ENCODE results near the gene SNAP91. TPM values are rescaled to one million over a fixed set of nuclear protein-coding genes. Genes with fewer than 3 reads are reported as not detected.
"Not testable (repeated sequence)": the region's sequence is repeated elsewhere in the genome, so short reads cannot be mapped to it uniquely, and the experiment has no call there.

SNAP91 gene
- total RNA-seq, 2 experiments from 2014 or later, result not detected

GRCh38 chr6:83603551-83603950, 105.3 kb downstream of the SNAP91 start:
- no peak overlapping the region for H3K27ac Mint-ChIP-seq
- H3K4me3 Mint-ChIP-seq, result no peak overlapping the region
- no peaks in the 10 kb centered on the region for H3K9me3 Mint-ChIP-seq
- no peaks in the 10 kb centered on the region for H3K36me3 Mint-ChIP-seq
- POLR2A ChIA-PET, result no interaction called here
- ATAC-seq (ENCODE audit: low read depth) (no peak), DNase-seq (no peak)
- no peaks in the 10 kb centered on the region for H3K27me3 Mint-ChIP-seq
- H3K4me1 Mint-ChIP-seq, result no peaks in the 10 kb centered on the region

GRCh38 chr6:83601119-83601518, 107.8 kb downstream of the SNAP91 start:
- H3K4me1 Mint-ChIP-seq, result no peaks in the 10 kb centered on the region
- no peaks in the 10 kb centered on the region for H3K36me3 Mint-ChIP-seq
- no peak for DNase-seq
- no peak overlapping the region for H3K27ac Mint-ChIP-seq
- H3K27me3 Mint-ChIP-seq, result no peaks in the 10 kb centered on the region
- ATAC-seq (ENCODE audit: low read depth), result no peak
- no peaks in the 10 kb centered on the region for H3K9me3 Mint-ChIP-seq
- POLR2A ChIA-PET, result no interaction called here
- H3K4me3 Mint-ChIP-seq, result no peak overlapping the region

DNA sequence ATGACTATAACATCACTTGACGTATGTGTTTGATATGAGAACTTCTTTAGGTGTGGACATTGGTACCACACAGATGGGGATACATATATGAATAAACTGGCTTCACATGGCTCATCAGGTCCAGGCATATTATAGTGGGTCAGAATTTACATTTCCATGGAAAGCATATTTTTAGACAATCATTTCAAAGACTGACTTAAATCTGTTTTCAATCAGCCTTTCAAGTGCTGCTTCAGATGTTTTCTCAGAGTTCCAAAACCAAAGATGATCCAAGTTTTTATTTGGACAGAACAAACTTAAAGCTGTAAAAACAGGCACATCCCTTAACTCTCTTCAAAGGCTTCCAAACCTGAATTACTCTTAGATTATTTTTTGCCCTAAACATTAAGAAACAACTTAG, 108.4 kb downstream of the SNAP91 start:
- no peaks in the 10 kb centered on the region for H3K4me1 Mint-ChIP-seq
- H3K27ac Mint-ChIP-seq, result no peak overlapping the region
- H3K27me3 Mint-ChIP-seq, result no peaks in the 10 kb centered on the region
- POLR2A ChIA-PET, result no interaction called here
- ATAC-seq (ENCODE audit: low read depth) (no peak), DNase-seq (no peak)
- H3K9me3 Mint-ChIP-seq, result no peaks in the 10 kb centered on the region
- no peaks in the 10 kb centered on the region for H3K36me3 Mint-ChIP-seq
- H3K4me3 Mint-ChIP-seq, result no peak overlapping the region

DNA sequence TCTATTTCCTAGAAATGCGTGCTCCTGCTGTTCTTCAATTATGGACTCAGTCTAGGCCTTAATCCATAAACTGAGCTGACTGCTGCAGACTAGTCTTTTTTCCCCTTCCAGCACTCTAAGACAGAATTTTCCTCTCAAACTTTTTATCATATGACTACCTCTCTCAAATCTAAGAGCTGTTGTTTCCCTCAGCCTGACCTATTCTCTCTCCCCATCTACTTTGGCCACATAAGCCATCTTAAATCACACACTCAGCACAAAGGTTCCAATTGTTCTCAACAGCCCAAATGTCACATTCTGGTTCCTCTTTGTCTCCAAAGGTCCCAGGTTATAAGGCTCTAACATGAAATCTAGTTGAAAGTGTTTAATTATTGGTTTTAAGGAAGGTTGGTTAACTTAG, 111.4 kb downstream of the SNAP91 start:
- POLR2A ChIA-PET, result no interaction called here
- Mint-ChIP-seq H3K4me3 (no peak overlapping the region), H3K9me3 (no peaks in the 10 kb centered on the region), H3K27me3 (no peaks in the 10 kb centered on the region), H3K4me1 (no peaks in the 10 kb centered on the region), H3K27ac (no peak overlapping the region), H3K36me3 (no peaks in the 10 kb centered on the region)
- ATAC-seq (ENCODE audit: low read depth), result no peak
- no peak for DNase-seq

DNA sequence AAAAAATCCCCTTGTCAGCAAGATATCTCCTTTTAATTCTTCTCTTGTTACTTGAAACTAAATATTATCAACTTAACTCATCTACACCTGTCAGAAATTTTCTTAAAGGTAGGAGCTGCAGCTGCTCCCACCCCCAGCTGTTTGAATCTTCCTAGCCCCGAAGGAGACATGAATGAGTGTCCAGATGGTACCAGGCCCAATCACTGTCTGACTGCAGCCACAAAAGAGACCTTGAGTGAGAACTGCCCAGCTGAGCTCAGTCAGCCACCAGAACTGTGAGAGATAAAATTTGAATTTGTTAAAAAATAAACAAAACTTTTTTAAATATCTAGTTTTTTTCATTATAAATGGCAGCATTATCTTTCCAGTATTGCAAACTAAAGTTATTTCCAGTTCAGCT, 111.8 kb downstream of the SNAP91 start:
- H3K4me3 Mint-ChIP-seq, result no peak overlapping the region
- H3K36me3 Mint-ChIP-seq, result no peaks in the 10 kb centered on the region
- no peak for DNase-seq
- ATAC-seq (ENCODE audit: low read depth), result no peak
- H3K4me1 Mint-ChIP-seq, result no peaks in the 10 kb centered on the region
- H3K27me3 Mint-ChIP-seq, result no peaks in the 10 kb centered on the region
- no peaks in the 10 kb centered on the region for H3K9me3 Mint-ChIP-seq
- no peak overlapping the region for H3K27ac Mint-ChIP-seq
- POLR2A ChIA-PET, result no interaction called here

DNA sequence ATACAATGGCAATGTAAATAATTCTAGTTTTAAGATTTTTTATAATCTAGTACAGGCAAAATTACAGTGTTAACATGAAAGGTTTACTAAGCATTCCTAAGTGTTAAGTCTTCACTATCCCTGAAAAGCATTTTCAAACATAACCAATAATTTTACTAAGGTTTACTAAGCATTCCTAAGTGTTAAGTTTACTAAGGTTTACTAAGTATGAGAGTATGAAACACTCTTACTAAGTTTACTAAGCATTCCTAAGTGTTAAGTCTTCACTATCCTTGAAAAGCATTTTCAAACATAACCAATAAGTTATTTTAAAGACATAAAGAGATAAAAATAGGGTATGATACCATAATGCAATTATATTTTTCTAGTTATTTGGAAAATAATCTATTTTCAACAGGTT, 114.0 kb downstream of the SNAP91 start:
- Mint-ChIP-seq H3K27ac (no peak overlapping the region), H3K9me3 (no peaks in the 10 kb centered on the region), H3K27me3 (no peaks in the 10 kb centered on the region), H3K4me1 (no peaks in the 10 kb centered on the region), H3K36me3 (no peaks in the 10 kb centered on the region), H3K4me3 (no peak overlapping the region)
- DNase-seq (no peak), ATAC-seq (ENCODE audit: low read depth) (no peak)
- POLR2A ChIA-PET, result no interaction called here

DNA sequence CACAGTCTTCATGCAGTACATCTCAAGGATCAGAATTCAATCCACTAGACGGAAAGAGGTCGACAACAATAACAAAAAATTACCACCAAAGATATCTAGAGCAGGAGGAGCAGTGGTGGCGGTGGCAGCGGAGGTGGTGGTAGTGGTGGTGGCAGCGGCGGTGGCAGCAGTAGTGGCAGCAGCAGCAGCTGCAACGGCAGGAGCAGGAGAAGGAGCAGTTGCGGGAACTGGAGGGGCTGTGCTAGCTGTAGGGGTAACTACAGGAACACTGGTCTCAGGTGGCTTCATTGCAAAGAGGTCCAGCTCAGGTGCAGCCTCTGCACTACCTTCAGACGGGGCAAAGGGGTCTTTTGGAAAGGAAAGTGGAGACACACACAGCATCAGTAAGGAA, 115.5 kb downstream of the SNAP91 start:
- ATAC-seq (ENCODE audit: low read depth) (no peak), DNase-seq (no peak)
- Mint-ChIP-seq H3K27me3 (peaks cover 4% of the 10 kb centered on the region), H3K36me3 (no peaks in the 10 kb centered on the region), H3K9me3 (no peaks in the 10 kb centered on the region), H3K4me3 (no peak overlapping the region), H3K27ac (no peak overlapping the region), H3K4me1 (no peaks in the 10 kb centered on the region)
- POLR2A ChIA-PET, result no interaction called here

DNA sequence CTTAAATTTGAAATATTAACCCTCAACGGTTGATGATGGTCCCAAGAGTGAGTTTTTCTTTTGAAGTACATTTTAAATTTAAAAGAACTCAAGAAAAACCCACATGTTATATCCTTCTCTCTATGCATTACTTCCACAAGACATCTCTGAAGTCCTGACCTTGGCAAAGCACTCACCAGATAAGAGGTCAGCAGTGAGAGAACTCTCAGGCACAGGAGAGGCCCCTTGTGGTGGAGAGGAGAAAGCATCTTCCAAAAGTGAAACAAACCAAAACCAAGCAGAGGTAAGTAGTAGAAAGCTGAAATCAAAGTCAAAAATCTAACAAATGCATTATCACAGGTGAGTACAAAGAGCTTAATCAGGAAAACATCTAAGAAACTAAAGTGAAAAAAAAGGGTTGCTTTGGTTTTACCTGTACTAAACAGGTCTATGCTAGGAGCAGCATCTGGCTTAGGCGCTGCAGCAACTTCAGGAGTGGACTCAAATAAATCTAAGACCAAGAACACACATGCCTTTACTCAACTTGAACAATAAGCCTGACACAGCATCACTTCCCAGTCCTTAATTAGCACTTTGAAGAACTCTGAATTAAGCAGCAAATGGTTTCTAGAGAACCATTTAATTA, 116.0 kb downstream of the SNAP91 start:
- peaks cover 5% of the 10 kb centered on the region for H3K27me3 Mint-ChIP-seq
- no peaks in the 10 kb centered on the region for H3K36me3 Mint-ChIP-seq
- no peaks in the 10 kb centered on the region for H3K9me3 Mint-ChIP-seq
- no peak overlapping the region for H3K27ac Mint-ChIP-seq
- H3K4me1 Mint-ChIP-seq, result no peaks in the 10 kb centered on the region
- ATAC-seq (ENCODE audit: low read depth), result no peak
- H3K4me3 Mint-ChIP-seq, result no peak overlapping the region
- POLR2A ChIA-PET, result no interaction called here
- DNase-seq, result no peak

GRCh38 chr6:83590416-83590815, 118.5 kb downstream of the SNAP91 start:
- H3K27me3 Mint-ChIP-seq, result peaks cover 5% of the 10 kb centered on the region
- H3K27ac Mint-ChIP-seq, result no peak overlapping the region
- no peak for ATAC-seq (ENCODE audit: low read depth)
- no peak overlapping the region for H3K4me3 Mint-ChIP-seq
- no peaks in the 10 kb centered on the region for H3K36me3 Mint-ChIP-seq
- no peak for DNase-seq
- POLR2A ChIA-PET, result no interaction called here
- H3K4me1 Mint-ChIP-seq, result no peaks in the 10 kb centered on the region
- H3K9me3 Mint-ChIP-seq, result no peaks in the 10 kb centered on the region

DNA sequence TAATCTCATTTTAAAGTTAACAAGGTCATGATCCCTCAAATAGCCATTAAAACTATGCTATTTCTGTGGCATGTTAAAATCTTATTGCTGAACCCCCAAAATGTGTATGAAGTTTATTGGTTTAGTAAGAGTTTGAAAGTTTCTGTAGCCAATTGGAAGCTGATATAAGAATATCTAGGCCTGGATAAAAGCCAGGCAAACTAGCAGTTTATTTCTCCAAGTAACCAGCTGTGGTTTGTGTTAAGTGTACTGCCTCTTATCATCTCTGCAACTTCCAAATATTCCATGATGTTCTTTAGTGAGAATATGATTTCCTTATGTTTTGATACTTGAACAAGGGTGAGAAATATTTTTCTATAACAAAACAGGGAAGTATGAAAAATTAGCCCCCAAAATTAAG, 119.8 kb downstream of the SNAP91 start:
- Mint-ChIP-seq H3K4me1 (no peaks in the 10 kb centered on the region), H3K9me3 (no peaks in the 10 kb centered on the region), H3K27me3 (peaks cover 5% of the 10 kb centered on the region), H3K36me3 (no peaks in the 10 kb centered on the region), H3K4me3 (no peak overlapping the region), H3K27ac (no peak overlapping the region)
- ATAC-seq (ENCODE audit: low read depth) (no peak), DNase-seq (no peak)
- POLR2A ChIA-PET, result no interaction called here

DNA sequence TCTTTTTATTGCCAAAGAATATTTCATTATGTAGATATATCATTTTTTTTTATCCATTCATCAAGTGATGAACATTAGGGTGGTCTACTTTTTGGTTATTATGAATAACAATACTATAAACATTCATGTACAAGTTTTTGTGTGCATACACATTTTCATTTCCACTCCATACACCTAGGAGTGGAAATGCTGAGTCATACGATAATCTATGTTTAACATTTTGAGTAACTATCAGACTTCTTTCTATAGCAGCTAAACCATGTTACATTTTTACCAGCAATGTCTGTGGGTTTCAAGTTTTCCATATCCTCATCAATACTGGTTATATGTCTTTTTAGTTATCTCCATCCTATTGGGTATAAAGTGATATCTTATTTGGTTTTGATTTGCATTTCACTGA, 130.8 kb downstream of the SNAP91 start:
- DNase-seq (no peak), ATAC-seq (ENCODE audit: low read depth) (no peak)
- H3K4me3 Mint-ChIP-seq, result no peak overlapping the region
- H3K4me1 Mint-ChIP-seq, result peaks cover 2% of the 10 kb centered on the region
- POLR2A ChIA-PET, result no interaction called here
- H3K9me3 Mint-ChIP-seq, result no peaks in the 10 kb centered on the region
- no peaks in the 10 kb centered on the region for H3K27me3 Mint-ChIP-seq
- H3K27ac Mint-ChIP-seq, result no peak overlapping the region
- H3K36me3 Mint-ChIP-seq, result no peaks in the 10 kb centered on the region

DNA sequence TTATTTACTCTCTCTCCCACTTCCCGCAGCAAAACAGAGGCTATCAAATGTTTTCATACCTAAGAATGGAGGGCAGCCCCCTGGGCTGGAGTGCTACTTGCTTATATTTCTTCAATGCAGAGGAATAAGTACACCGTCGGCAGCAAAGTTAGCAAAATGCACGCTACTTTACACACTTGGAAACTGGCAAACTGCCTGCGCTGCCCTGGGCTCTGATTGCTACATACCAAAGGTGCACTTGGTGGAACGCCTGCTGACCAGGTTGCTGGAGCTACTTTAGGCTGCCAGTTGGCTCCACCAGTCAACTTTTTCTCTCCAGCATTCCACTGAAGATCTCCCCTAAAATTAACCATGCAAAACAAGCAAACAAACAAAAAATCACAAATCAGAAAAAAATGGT, 134.1 kb downstream of the SNAP91 start:
- H3K9me3 Mint-ChIP-seq, result peaks cover 1% of the 10 kb centered on the region
- H3K4me3 Mint-ChIP-seq, result no peak overlapping the region
- no peaks in the 10 kb centered on the region for H3K27me3 Mint-ChIP-seq
- POLR2A ChIA-PET, result no interaction called here
- H3K4me1 Mint-ChIP-seq, result peaks cover 2% of the 10 kb centered on the region
- DNase-seq (no peak), ATAC-seq (ENCODE audit: low read depth) (no peak)
- H3K27ac Mint-ChIP-seq, result no peak overlapping the region
- no peaks in the 10 kb centered on the region for H3K36me3 Mint-ChIP-seq

GRCh38 chr6:83571663-83572185, 137.2 kb downstream of the SNAP91 start:
- H3K36me3 Mint-ChIP-seq; H3K4me3 Mint-ChIP-seq; H3K27ac Mint-ChIP-seq; H3K4me1 Mint-ChIP-seq; H3K9me3 Mint-ChIP-seq; ATAC-seq (ENCODE audit: low read depth); H3K27me3 Mint-ChIP-seq; POLR2A ChIA-PET; DNase-seq: not testable (repeated sequence)

- H3K4me1 Mint-ChIP-seq, result no peaks in the 10 kb centered on the region
- DNase-seq, result no peak
- no peaks in the 10 kb centered on the region for H3K27me3 Mint-ChIP-seq
- no peaks in the 10 kb centered on the region for H3K36me3 Mint-ChIP-seq
- no peak for ATAC-seq (ENCODE audit: low read depth)
- POLR2A ChIA-PET, result no interaction called here
- H3K4me3 Mint-ChIP-seq, result no peak overlapping the region
- H3K27ac Mint-ChIP-seq, result no peak overlapping the region
- H3K9me3 Mint-ChIP-seq, result no peaks in the 10 kb centered on the region
Observed at GRCh38 chr6:83558975-83559374, 149.9 kb downstream of the SNAP91 start.

DNA sequence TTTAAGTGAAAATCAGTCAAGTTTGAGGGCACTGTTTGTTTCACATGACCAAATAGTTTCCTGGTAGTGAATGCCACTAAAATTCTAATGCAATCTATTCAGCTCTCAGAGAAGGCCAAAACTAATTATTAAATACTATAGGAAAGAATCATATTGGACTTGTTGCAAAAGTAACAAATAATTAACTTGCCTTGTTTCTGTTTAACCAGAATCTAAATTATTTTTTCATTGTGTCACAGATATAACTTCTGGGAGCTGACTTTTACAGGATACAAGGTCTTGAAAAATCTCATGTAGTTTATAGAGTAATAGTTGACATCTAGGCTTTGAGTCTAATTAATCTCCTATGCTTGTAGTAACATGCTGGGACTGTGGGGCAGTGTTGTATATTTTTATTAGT, 152.0 kb downstream of the SNAP91 start:
- no peak for DNase-seq
- peaks cover 2% of the 10 kb centered on the region for H3K27me3 Mint-ChIP-seq
- no peaks in the 10 kb centered on the region for H3K36me3 Mint-ChIP-seq
- POLR2A ChIA-PET, result no interaction called here
- ATAC-seq (ENCODE audit: low read depth), result no peak
- H3K9me3 Mint-ChIP-seq, result no peaks in the 10 kb centered on the region
- H3K4me3 Mint-ChIP-seq, result no peak overlapping the region
- H3K27ac Mint-ChIP-seq, result no peak overlapping the region
- no peaks in the 10 kb centered on the region for H3K4me1 Mint-ChIP-seq
